GM18951 (cell line): ENCODE measurements around the gene DEAF1.

ENCODE experiments used
- POLR2A ChIP-seq: IDR thresholded peaks from 4 replicates; pipeline ENCODE4 v1.6.1; 2011; ENCODE audit warnings: mild to moderate bottlenecking; ENCODE audit not compliant: insufficient read length, insufficient read depth; ENCODE audit errors: extremely low read depth
- in situ Hi-C: fragments of 300-500 bp; cut with MboI; formaldehyde crosslinking; loops from one replicate; pipeline ENCODE4 v1.12.0; 2022; ENCODE audit warnings: low sequenced_read_pairs, mixed read lengths, inconsistent platforms; ENCODE audit not compliant: unreplicated experiment

The DEAF1 gene

DNA sequence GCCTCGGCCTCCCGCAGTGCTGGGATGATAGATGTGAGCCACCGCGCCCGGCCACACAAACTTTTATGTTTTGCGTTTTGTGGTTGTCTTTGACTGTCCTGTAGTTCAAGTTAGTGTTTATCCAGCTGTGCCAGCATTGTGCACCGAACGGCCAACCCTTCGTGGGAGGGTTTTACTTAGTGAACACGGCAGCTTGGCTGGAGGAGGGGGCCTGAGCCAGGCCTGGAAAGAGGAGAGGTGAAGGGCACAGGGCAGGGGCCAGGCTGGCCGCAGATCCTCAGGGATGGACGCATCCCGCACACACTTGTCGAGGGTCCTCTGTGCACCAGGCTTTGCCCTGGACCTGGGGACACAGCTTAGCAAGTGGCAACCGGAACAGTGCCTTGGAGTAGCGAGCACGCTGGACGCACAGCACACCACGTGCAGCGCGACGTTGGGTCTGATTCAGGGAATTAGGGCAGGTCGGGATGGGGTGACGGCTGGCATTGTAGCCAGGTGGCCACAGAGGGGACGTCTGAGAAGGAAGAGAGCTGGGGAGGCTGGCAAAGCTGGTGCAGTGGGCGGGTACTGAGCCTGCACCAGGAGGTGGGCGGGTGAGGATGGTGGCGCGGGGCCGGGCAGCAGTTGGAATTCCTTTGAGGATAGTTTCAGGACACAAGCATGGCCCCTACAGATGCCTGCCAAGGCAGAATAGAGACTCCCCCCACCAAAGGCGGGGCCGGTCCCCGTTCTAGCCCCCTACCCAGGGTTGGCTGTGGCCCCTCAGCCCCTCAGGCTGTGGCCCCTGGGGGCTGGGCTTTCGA, 24.4 kb upstream of the DEAF1 start:
- in situ Hi-C loops = no loop called here
- TF ChIP-seq POLR2A = no peak

- in situ Hi-C loops = no loop called here
- TF ChIP-seq POLR2A = no peak
Measured at GRCh38 chr11:714436-714835, 19.4 kb upstream of the DEAF1 start.

DNA sequence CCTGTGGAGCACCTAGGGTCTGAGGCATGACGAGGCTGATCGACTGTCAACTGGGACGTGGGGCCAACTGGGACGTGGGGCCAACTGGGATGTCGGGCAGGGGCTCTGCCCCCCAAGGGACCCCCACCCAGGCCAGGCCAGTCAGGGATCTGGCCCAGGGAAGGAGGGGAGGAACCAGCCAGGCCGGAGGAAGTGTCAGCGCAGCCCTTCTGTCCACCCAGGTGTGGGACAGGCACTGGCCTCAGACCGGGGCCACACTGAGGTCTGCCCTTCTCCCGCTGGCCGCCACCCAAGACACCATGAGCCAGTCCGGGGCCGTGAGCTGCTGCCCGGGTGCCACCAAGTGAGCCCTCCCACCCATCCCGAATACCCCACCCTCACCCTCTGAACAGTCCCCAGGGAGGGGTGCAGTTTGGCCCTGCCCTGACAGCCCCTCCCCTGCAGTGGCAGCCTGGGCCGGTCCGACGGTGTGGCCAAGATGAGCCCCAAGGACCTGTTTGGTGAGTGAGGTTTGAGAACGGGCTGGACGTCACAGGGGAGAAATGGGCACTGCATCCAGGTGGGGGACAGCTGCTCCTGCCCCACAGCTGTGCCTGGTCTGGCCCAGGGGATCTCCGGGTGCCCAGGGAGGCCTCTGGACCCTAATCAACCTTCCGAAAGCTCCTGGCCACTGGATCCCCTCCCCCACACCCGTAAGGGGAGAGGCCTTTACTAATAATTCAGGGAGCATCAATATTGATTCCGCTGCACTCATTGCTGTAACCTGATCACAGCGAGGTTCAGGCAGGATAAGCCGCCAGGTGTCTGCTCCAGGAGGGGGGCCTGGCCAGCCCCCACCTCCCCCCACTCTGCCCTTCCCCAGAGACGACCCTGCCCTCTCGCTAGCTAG, 14.3 kb upstream of the DEAF1 start:
- TF ChIP-seq POLR2A = no peak
- in situ Hi-C loops = no loop called here

DNA sequence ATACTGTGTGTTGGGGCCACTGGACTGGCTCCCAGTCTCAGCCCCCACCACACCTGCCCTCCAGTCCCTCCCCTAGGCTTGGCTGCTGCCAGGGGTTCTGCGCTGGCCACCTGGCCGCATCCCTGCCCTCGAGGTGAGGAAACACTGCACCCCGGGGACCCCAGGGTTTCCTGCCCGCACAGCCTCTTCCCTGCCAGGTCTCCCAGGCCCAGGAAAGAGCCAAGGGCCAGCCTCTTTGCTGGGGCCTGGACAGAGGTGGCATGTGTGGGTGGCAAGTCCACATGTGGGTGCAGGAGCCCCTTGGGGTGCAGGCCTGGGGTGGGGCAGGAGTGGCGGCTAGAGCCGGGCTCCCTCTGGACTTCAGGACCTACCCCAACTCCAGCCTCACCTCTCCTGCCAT, 13.5 kb upstream of the DEAF1 start:
- in situ Hi-C loops = no loop called here

GRCh38 chr11:707817-708420, 12.9 kb upstream of the DEAF1 start:
- in situ Hi-C loops = no loop called here

More for the DNA sequence above, 13.5 kb upstream of the DEAF1 start:
- no peak for TF ChIP-seq POLR2A

GRCh38 chr11:706957-707816, 12.2 kb upstream of the DEAF1 start:
- no peak for TF ChIP-seq POLR2A
- in situ Hi-C loops = no loop called here

More at GRCh38 chr11:707817-708420, 12.9 kb upstream of the DEAF1 start:
- no peak for TF ChIP-seq POLR2A

- no peak for TF ChIP-seq POLR2A
- in situ Hi-C loops = no loop called here
Measured at GRCh38 chr11:706439-706956, 11.5 kb upstream of the DEAF1 start.

DNA sequence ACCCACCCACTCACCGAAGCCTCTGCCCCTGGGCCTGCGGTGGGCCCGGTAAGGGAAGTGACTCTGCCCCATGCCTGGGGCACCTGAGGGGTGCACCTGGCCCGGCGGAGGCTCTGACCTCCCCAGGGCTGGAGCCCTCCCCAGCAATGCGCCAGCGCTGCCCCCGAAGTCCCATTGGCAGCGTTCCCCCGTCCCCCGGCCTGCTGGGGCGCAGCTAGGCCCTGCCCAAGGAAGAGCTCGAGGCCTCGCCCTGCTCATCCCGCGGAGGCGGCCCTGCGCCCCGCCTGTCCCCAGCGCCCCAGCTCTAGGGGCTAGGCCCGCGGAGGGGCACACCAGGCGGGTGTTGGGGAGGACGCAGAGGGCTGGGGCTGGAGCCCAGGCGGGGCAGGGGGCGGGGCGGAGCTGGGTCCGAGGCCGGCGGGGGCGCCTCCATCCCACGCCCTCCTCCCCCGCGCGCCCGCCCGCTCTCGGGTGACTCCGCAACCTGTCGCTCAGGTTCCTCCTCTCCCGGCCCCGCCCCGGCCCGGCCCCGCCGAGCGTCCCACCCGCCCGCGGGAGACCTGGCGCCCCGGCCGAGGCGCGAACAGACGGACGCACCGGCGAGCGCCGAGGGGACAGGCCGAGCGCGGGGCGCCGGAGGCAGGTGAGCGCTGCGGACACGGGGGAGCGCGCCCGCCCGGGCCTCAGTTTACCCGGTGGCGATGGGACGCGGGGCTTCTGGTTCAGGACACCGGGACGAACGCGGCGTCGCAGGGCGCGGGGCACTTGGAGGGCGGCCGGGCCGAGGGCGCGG, 10.8 kb upstream of the DEAF1 start, which contains the start of gene EPS8L2:
EPS8L2 (plus strand) TSS at position 586 of the 793 bp plus-strand sequence. CDS start 3,177 bp downstream, outside the sequence.
- in situ Hi-C loops = no loop called here
- TF ChIP-seq POLR2A = no peak

DNA sequence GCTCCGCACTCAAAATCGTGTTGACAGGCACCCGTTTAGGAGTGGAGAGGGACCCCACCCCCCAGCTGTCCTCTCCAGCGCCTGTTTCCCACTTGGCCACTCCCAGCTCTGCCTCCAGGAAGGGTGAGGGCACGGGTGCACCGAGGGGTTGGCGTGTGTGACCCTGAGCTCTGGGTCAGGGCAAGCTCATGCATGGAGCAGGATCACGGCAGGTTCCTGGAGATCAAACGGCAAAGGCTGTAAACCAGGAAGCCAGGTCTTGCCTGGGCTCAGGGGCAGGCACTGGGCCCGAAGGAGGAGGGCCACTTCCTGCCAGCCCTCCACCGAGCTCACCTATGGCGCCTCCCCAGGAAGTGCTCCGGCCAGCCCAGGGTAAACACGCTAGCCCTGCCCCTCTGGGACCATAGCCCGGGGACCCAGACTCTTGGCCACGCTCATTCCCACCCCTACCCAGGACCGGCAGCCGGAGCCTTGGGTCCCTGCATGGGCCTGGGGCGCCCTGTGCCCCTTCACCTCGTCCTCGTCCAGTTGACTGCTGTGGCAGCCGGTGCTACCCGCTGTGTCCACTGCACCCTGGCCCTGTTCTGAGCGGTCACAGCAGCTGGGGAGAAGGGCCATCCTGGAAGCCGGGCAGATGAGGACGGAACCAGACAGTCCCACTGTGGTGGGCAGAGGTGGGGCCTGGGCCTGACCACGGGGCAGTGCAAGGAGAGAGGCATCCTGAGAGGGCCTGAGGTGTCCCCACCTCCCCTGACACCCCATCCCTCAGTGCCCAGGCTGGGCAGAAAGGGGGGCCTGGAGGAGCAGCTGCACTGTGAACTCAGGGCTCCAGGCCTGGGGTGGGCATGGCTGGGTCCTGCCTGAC, 10.0 kb upstream of the DEAF1 start:
- no peak for TF ChIP-seq POLR2A
- in situ Hi-C loops = no loop called here

GRCh38 chr11:704228-704674, 9.2 kb upstream of the DEAF1 start:
- in situ Hi-C loops = no loop called here
- TF ChIP-seq POLR2A = no peak

DNA sequence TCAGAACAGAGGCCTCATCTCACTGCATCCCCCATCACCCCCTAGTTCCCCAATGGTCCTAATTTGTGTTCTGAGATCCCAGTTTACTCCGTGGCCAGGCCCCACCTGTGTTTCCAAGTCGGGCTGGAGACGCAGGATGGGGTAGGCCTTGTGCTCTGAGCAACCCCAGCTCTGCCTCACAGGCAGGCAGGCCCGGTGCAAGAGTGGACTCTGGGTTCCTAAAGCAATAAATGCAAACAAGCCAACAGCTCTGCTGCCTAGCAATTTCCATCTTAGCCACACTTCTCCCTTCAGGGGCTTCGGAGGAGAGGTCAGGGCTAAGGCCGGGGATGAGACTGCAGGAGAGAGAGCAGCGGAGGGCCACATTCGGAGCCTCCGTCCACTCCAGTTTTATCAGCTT, 8.5 kb upstream of the DEAF1 start:
- no peak for TF ChIP-seq POLR2A
- in situ Hi-C loops = no loop called here
